Cortex of kidney (tissue), 1 donor: Measurements from ENCODE around the gene FAM114A1.

ENCODE experiments used
- DNase-seq: peaks from one replicate; lab custom pipeline; 2025; lab: John Stamatoyannopoulos, UW

Gene FAM114A1

GRCh38 chr4:38859501-38859900, 8.1 kb upstream of the FAM114A1 start:
- DNase-seq, result no peak

- DNase-seq, result no peak
Observed at GRCh38 chr4:38860788-38861424, 6.7 kb upstream of the FAM114A1 start.

GRCh38 chr4:38861791-38862190, 5.8 kb upstream of the FAM114A1 start:
- DNase-seq, result no peak

- DNase-seq, result no peak
Observed at GRCh38 chr4:38865445-38865844, 2.2 kb upstream of the FAM114A1 start.

- DNase-seq, result no peak
Observed at GRCh38 chr4:38866973-38867477, 581 bp upstream of the FAM114A1 start.

GRCh38 chr4:38868059-38868960, 704 bp downstream of the FAM114A1 start:
- DNase-seq, result no peak

- DNase-seq, result no peak
Observed at GRCh38 chr4:38869511-38869910, 1.9 kb downstream of the FAM114A1 start.

GRCh38 chr4:38870098-38870808, 2.6 kb downstream of the FAM114A1 start:
- no peak for DNase-seq

- no peak for DNase-seq
Observed at GRCh38 chr4:38871593-38871992, 4.0 kb downstream of the FAM114A1 start.

GRCh38 chr4:38872620-38873019, 5.0 kb downstream of the FAM114A1 start:
- DNase-seq, result no peak

GRCh38 chr4:38873290-38873944, 5.8 kb downstream of the FAM114A1 start:
- no peak for DNase-seq

- DNase-seq, result no peak
Observed at GRCh38 chr4:38876636-38877035, 9.0 kb downstream of the FAM114A1 start.

- DNase-seq, result no peak
Observed at GRCh38 chr4:38884254-38884653, 16.6 kb downstream of the FAM114A1 start.

- DNase-seq, result no peak
Observed at GRCh38 chr4:38889143-38889542, 21.5 kb downstream of the FAM114A1 start.

GRCh38 chr4:38891051-38891983, 23.7 kb downstream of the FAM114A1 start:
- no peak for DNase-seq

GRCh38 chr4:38894322-38894982, 26.8 kb downstream of the FAM114A1 start:
- DNase-seq, result no peak

GRCh38 chr4:38896940-38897339, 29.3 kb downstream of the FAM114A1 start:
- no peak for DNase-seq

- no peak for DNase-seq
Observed at GRCh38 chr4:38898245-38898644, 30.6 kb downstream of the FAM114A1 start.

GRCh38 chr4:38902221-38902620, 34.6 kb downstream of the FAM114A1 start:
- no peak for DNase-seq

GRCh38 chr4:38902695-38903094, 35.1 kb downstream of the FAM114A1 start:
- DNase-seq, result no peak
